ENCODE results near the gene ITGA7. TPM values are rescaled to one million over a fixed set of nuclear protein-coding genes. Genes with fewer than 3 reads are reported as not detected.

ITGA7 gene
- total RNA-seq, 1 donor from 2014 or later: 25.1 TPM

DNA sequence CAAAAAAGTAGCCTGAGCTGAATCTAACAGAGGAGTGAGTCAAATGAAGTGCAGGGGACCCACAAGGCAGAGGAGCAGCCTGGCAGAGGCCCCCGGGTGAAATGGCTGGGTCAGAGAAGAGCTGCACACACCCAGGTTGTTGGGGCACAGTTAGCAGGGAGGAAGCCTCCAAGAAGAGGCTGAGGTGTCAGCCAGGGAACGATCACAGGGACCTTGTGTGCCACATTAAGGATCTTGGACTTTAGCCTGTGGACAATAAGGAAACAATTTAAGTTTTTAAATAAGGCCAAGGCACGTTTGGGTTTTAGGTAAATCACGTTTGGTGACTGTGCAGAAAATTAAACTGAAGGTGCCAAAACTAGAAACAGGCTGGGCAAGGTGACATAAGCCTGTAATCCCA lies 36.0 kb downstream of the ITGA7 start:
- TF ChIP-seq, protein P1, sequence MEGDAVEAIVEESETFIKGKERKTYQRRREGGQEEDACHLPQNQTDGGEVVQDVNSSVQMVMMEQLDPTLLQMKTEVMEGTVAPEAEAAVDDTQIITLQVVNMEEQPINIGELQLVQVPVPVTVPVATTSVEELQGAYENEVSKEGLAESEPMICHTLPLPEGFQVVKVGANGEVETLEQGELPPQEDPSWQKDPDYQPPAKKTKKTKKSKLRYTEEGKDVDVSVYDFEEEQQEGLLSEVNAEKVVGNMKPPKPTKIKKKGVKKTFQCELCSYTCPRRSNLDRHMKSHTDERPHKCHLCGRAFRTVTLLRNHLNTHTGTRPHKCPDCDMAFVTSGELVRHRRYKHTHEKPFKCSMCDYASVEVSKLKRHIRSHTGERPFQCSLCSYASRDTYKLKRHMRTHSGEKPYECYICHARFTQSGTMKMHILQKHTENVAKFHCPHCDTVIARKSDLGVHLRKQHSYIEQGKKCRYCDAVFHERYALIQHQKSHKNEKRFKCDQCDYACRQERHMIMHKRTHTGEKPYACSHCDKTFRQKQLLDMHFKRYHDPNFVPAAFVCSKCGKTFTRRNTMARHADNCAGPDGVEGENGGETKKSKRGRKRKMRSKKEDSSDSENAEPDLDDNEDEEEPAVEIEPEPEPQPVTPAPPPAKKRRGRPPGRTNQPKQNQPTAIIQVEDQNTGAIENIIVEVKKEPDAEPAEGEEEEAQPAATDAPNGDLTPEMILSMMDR (IDR thresholded peaks at IDR 0.05; ENCODE audit: unreplicated experiment): no peak
- Mint-ChIP-seq H3K36me3 (ENCODE audit: insufficient read depth) (no peaks in the 10 kb centered on the region), H3K27me3 (peaks cover 16% of the 10 kb centered on the region), H3K9me3 (ENCODE audit: low read depth) (no peaks in the 10 kb centered on the region), H3K27ac (no peak overlapping the region), H3K4me3 (ENCODE audit: low read depth) (no peak overlapping the region), H3K4me1 (ENCODE audit: low read depth) (peaks cover 5% of the 10 kb centered on the region)
- no peak for DNase-seq (ENCODE audit: low spot score, unreplicated experiment)

DNA sequence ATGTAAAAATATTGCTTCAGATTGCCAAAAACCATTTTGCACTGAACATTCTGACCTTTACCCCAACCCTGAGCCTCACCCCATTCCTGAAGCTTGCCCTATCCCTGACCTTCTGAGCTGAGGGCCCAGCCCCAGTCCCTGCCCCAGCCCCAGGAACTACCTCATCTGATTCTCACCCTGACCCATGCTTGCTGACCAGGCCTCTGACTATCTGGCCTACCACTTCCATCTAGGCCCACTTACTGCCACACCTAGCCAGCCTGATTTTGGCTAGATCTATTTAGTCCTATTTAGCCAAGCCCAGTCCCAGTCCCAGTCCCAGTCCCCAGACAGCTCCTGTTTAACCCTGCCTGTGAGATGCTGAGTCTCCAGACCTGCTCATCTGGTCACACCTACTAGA lies 37.4 kb downstream of the ITGA7 start:
- peak overlapping the region; percentile 66 for H3K27ac Mint-ChIP-seq
- no peak for DNase-seq (ENCODE audit: low spot score, unreplicated experiment)
- peaks cover 14% of the 10 kb centered on the region for H3K27me3 Mint-ChIP-seq
- TF ChIP-seq, protein P1 (IDR thresholded peaks at IDR 0.05; ENCODE audit: unreplicated experiment): no peak
- no peak overlapping the region for H3K4me3 Mint-ChIP-seq (ENCODE audit: low read depth)
- H3K36me3 Mint-ChIP-seq (ENCODE audit: insufficient read depth): no peaks in the 10 kb centered on the region
- no peaks in the 10 kb centered on the region for H3K9me3 Mint-ChIP-seq (ENCODE audit: low read depth)
- H3K4me1 Mint-ChIP-seq (ENCODE audit: low read depth): peaks cover 5% of the 10 kb centered on the region

DNA sequence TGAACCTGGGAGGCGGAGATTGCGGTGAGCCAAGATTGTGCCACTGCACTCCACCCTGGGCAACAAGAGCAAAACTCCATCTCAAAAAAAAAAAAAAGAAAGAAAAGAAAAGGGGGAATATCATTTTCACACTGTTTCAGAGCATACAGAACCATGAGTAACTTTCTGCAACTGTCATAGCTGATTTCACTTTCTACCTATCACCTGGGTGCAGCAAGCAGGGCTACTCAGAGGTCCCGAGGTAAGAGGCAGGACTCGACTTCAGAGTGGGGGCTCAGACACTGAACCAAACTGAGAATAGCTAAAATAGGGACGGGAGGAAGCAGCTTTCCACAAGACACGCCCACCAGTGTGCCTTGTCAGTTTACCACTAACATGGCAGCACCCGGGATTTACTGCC lies 41.2 kb downstream of the ITGA7 start:
- DNase-seq (ENCODE audit: low spot score, unreplicated experiment): no peak
- H3K27ac Mint-ChIP-seq: no peak overlapping the region

DNA sequence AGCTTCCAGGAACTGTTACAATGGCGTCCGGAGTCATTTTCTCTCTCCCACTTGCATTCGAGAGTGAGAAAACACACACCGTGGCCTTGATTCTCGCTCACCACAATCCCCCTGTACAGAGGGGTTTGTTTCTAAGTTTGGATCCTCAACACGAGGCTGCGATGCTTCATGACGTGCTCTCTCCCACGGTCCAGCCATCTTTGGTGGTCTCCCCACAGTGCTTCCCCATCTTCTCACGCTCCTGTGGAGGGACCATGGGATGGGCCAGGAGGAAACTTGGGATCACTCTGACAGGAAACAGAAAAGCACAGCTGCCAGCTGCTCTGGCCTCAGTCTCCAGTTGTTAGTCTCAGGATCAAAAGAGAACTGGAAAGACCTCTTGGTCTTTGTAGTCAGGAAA lies 42.9 kb downstream of the ITGA7 start:
- no peaks in the 10 kb centered on the region for H3K36me3 Mint-ChIP-seq (ENCODE audit: insufficient read depth)
- no peak for DNase-seq (ENCODE audit: low spot score, unreplicated experiment)

More for the DNA sequence above, 41.2 kb downstream of the ITGA7 start:
- H3K27me3 Mint-ChIP-seq: peaks cover 3% of the 10 kb centered on the region
- H3K4me3 Mint-ChIP-seq (ENCODE audit: low read depth): no peak overlapping the region
- no peaks in the 10 kb centered on the region for H3K9me3 Mint-ChIP-seq (ENCODE audit: low read depth)
- no peaks in the 10 kb centered on the region for H3K36me3 Mint-ChIP-seq (ENCODE audit: insufficient read depth)
- TF ChIP-seq, protein P1 (IDR thresholded peaks at IDR 0.05; ENCODE audit: unreplicated experiment): no peak
- peaks cover 3% of the 10 kb centered on the region for H3K4me1 Mint-ChIP-seq (ENCODE audit: low read depth)

DNA sequence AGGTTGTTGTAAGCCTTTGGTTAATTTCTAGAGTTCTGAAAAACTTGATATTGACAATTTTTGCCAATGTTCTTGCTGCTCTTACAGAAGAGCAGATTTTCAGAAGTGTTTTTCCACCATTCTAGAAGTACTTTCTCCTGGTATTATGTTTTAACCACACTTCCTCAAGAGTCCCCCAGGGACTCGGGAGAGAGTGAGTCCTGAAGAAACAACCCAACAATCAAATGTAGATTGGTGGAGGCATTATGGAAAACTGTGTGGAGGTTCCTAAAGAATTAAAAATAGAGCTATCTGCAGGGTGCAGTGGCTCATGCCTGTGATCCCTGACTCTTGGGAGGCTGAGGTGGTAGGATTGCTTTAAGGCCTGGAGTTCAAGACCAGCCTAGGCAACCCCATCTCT lies 44.3 kb downstream of the ITGA7 start:
- H3K27ac Mint-ChIP-seq: no peak overlapping the region
- H3K9me3 Mint-ChIP-seq (ENCODE audit: low read depth): no peaks in the 10 kb centered on the region
- H3K4me3 Mint-ChIP-seq (ENCODE audit: low read depth): no peak overlapping the region

More for the DNA sequence above, 42.9 kb downstream of the ITGA7 start:
- no peak overlapping the region for H3K4me3 Mint-ChIP-seq (ENCODE audit: low read depth)
- TF ChIP-seq, protein P1 (IDR thresholded peaks at IDR 0.05; ENCODE audit: unreplicated experiment): no peak
- H3K27me3 Mint-ChIP-seq: peaks cover 3% of the 10 kb centered on the region
- H3K4me1 Mint-ChIP-seq (ENCODE audit: low read depth): no peaks in the 10 kb centered on the region
- H3K27ac Mint-ChIP-seq: no peak overlapping the region
- no peaks in the 10 kb centered on the region for H3K9me3 Mint-ChIP-seq (ENCODE audit: low read depth)

More for the DNA sequence above, 44.3 kb downstream of the ITGA7 start:
- no peak for DNase-seq (ENCODE audit: low spot score, unreplicated experiment)
- Mint-ChIP-seq H3K27me3 (peaks cover 10% of the 10 kb centered on the region), H3K4me1 (ENCODE audit: low read depth) (no peaks in the 10 kb centered on the region), H3K36me3 (ENCODE audit: insufficient read depth) (no peaks in the 10 kb centered on the region)
- TF ChIP-seq, protein P1 (IDR thresholded peaks at IDR 0.05; ENCODE audit: unreplicated experiment): no peak

All from progenitor cell of endocrine pancreas (in vitro differentiated cells).